HepG2 (cell line): ENCODE data around the gene ABCB8. TPM values are rescaled to one million over a fixed set of nuclear protein-coding genes. Genes with fewer than 3 reads are reported as not detected.

Experiments
- ADNP ChIP-seq: sonication (generic); formaldehyde crosslinking; IDR thresholded peaks from 2 replicates; pipeline ENCODE4 v1.4.0; 2020; ENCODE audit warnings: missing genetic modification reagents
- CC2D1A ChIP-seq: sonication (generic); formaldehyde crosslinking; IDR thresholded peaks from 2 replicates; pipeline ENCODE4 v1.8.1; 2023; ENCODE audit warnings: mild to moderate bottlenecking, missing genetic modification reagents
- HOXA3 ChIP-seq: sonication (generic); formaldehyde crosslinking; IDR thresholded peaks from 2 replicates; pipeline ENCODE4 v1.5.0; 2020; ENCODE audit warnings: missing genetic modification reagents
- JUNB ChIP-seq: sonication (generic); formaldehyde crosslinking; IDR thresholded peaks from 2 replicates; pipeline ENCODE4 v1.8.0; 2022; ENCODE audit warnings: missing genetic modification reagents, mild to moderate bottlenecking, borderline replicate concordance
- MED1 ChIP-seq: sonication (generic); formaldehyde crosslinking; IDR thresholded peaks from 2 replicates; pipeline ENCODE4 v1.4.0; 2020; ENCODE audit warnings: missing genetic modification reagents
- NBN ChIP-seq: fragments of 450-650 bp; conservative IDR thresholded peaks from 2 replicates; pipeline ENCODE4 v1.6.1; 2017
- SP5 ChIP-seq: IDR thresholded peaks from 2 replicates; pipeline ENCODE4 v1.6.1; 2016; ENCODE audit warnings: low read depth, borderline replicate concordance
- STAT5B ChIP-seq: sonication (generic); formaldehyde crosslinking; IDR thresholded peaks from 2 replicates; pipeline ENCODE4 v1.4.0; 2020; ENCODE audit warnings: missing genetic modification reagents
- THYN1 ChIP-seq: sonication (generic); formaldehyde crosslinking; IDR thresholded peaks from 2 replicates; pipeline ENCODE4 v1.8.1; 2023; ENCODE audit warnings: low read depth, mild to moderate bottlenecking, moderate library complexity, missing genetic modification reagents, borderline replicate concordance
- U2AF2 ChIP-seq: fragments of 200-400 bp; formaldehyde crosslinking; IDR thresholded peaks from 2 replicates; pipeline ENCODE4 v1.6.1; 2017; ENCODE audit warnings: low read depth, mild to moderate bottlenecking, low read length
- ZNF10 ChIP-seq: sonication (generic); formaldehyde crosslinking; IDR thresholded peaks from 2 replicates; pipeline ENCODE4 v1.4.0; 2020; ENCODE audit warnings: mild to moderate bottlenecking, low read depth, missing genetic modification reagents, borderline replicate concordance
- ZNF790 ChIP-seq: sonication (generic); formaldehyde crosslinking; IDR thresholded peaks from 2 replicates; pipeline ENCODE4 v1.8.0; 2022; ENCODE audit warnings: missing genetic modification reagents, mild to moderate bottlenecking, borderline replicate concordance
- ZNF883 ChIP-seq: sonication (generic); formaldehyde crosslinking; IDR thresholded peaks from 2 replicates; pipeline ENCODE4 v1.5.1; 2020; ENCODE audit warnings: mild to moderate bottlenecking, missing genetic modification reagents; ENCODE audit errors: not compliant biosample characterization
- polyA plus RNA-seq, 8 experiments: library from polyadenylated mRNA; depleted of rRNA in 3 of 8; stranded (reverse) in 7 of 8; unstranded in 1 of 8; fragments of >200 nt; fragmentation: Illumina TruSeq in 4 of 8; extraction: Trizol in 4 of 8; gene quantifications; 2 replicates each; pipeline versions ENCODE4 v1.2.1 to v1.2.3, GENCODE V29; 2011 to 2016; ENCODE audit warnings: low read depth in 4 of 8, missing spikeins in 1 of 8, mixed read lengths in 1 of 8; ENCODE audit not compliant: insufficient read depth in 1 of 8
- total RNA-seq, 5 experiments: library from RNA; depleted of rRNA; stranded (reverse); fragments of >200 nt; fragmentation: Illumina TruSeq; extraction: Trizol; gene quantifications; 2 replicates each; pipeline ENCODE4 v1.2.3, GENCODE V29; 2016; ENCODE audit warnings: low read depth in 1 of 5
- TF ChIP-seq, protein P1 (sequence below): sonication (generic); formaldehyde crosslinking; IDR thresholded peaks from 2 replicates; pipeline ENCODE4 v1.5.1; 2020; ENCODE audit warnings: mild to moderate bottlenecking, missing genetic modification reagents, moderate library complexity
- TF ChIP-seq, protein P2 (sequence below): sonication (generic); formaldehyde crosslinking; IDR thresholded peaks from 2 replicates; pipeline ENCODE4 v1.8.0; 2022; ENCODE audit warnings: missing genetic modification reagents, mild to moderate bottlenecking, inconsistent platforms, borderline replicate concordance
- TF ChIP-seq, protein P3 (sequence below): IDR thresholded peaks from 2 replicates; pipeline ENCODE4 v1.6.1; 2012; ENCODE audit warnings: low read depth, low read length, improper control_type of control experiment
- TF ChIP-seq, protein P4 (sequence below): sonication (generic); formaldehyde crosslinking; IDR thresholded peaks from 2 replicates; pipeline ENCODE4 v1.5.0; 2020; ENCODE audit warnings: missing genetic modification reagents
- TF ChIP-seq, protein P5 (sequence below), 2 experiments: IDR thresholded peaks; 2 replicates each; pipeline ENCODE4 v1.6.1; 2011 to 2012; ENCODE audit warnings: low read length in 2 of 2, borderline replicate concordance in 1 of 2, low read depth in 1 of 2, mild to moderate bottlenecking in 1 of 2, moderate library complexity in 1 of 2

ABCB8 gene
- total and polyA plus RNA-seq, 2 of the 13 experiments (the other 11 are each of a cell fraction or from before 2014, with no cell fraction given), result 6.6 to 16.7 TPM

DNA sequence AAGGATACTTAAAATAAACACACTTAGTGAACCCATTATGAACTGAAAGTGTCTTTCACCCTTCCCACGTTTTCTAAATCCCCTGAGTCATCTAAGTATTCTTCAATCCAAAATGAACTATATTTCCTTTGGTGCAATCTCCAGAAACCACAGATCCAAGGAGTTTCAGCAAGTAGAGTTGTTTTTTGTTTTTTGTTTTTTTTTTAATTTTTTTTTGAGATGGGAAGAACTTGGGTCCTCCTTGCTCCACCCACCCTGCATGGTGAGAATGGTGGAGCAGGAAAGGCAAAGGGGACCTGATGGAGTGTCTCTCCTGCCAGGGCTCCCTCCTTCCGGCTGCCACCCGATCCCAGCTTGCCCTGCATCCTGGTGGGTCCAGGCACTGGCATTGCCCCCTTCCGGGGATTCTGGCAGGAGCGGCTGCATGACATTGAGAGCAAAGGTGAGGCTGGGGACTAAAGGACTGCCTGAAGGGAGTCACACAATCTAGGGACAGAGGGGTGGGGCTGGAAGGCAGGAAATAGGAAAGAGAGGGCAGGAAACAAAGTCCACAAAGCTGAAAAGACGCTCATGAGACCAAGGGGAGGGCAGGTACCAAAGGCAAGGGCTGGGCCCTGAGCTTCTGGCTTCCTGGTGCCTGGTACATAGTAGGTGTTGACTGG lies 16.1 kb upstream of the ABCB8 start (continued):
- peak; percentile 63; the same call in 1 of the 2 replicates for TF ChIP-seq SP5 (CRISPR knock-in tag)
- TF ChIP-seq STAT5B, result no peak
- TF ChIP-seq MED1, result peak; percentile 60
- no peak for TF ChIP-seq THYN1 (CRISPR knock-in tag)
- TF ChIP-seq U2AF2, result no peak
- no peak for TF ChIP-seq ZNF883 (CRISPR knock-in tag)
- TF ChIP-seq ZNF790 (CRISPR knock-in tag), result no peak
- TF ChIP-seq JUNB (CRISPR knock-in tag), result no peak
- TF ChIP-seq NBN, result no peak
- TF ChIP-seq, protein P1, sequence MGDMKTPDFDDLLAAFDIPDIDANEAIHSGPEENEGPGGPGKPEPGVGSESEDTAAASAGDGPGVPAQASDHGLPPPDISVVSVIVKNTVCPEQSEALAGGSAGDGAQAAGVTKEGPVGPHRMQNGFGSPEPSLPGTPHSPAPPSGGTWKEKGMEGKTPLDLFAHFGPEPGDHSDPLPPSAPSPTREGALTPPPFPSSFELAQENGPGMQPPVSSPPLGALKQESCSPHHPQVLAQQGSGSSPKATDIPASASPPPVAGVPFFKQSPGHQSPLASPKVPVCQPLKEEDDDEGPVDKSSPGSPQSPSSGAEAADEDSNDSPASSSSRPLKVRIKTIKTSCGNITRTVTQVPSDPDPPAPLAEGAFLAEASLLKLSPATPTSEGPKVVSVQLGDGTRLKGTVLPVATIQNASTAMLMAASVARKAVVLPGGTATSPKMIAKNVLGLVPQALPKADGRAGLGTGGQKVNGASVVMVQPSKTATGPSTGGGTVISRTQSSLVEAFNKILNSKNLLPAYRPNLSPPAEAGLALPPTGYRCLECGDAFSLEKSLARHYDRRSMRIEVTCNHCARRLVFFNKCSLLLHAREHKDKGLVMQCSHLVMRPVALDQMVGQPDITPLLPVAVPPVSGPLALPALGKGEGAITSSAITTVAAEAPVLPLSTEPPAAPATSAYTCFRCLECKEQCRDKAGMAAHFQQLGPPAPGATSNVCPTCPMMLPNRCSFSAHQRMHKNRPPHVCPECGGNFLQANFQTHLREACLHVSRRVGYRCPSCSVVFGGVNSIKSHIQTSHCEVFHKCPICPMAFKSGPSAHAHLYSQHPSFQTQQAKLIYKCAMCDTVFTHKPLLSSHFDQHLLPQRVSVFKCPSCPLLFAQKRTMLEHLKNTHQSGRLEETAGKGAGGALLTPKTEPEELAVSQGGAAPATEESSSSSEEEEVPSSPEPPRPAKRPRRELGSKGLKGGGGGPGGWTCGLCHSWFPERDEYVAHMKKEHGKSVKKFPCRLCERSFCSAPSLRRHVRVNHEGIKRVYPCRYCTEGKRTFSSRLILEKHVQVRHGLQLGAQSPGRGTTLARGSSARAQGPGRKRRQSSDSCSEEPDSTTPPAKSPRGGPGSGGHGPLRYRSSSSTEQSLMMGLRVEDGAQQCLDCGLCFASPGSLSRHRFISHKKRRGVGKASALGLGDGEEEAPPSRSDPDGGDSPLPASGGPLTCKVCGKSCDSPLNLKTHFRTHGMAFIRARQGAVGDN (CRISPR knock-in tag), result peak; percentile 74
- TF ChIP-seq ADNP (CRISPR knock-in tag), result no peak
- TF ChIP-seq, protein P2, sequence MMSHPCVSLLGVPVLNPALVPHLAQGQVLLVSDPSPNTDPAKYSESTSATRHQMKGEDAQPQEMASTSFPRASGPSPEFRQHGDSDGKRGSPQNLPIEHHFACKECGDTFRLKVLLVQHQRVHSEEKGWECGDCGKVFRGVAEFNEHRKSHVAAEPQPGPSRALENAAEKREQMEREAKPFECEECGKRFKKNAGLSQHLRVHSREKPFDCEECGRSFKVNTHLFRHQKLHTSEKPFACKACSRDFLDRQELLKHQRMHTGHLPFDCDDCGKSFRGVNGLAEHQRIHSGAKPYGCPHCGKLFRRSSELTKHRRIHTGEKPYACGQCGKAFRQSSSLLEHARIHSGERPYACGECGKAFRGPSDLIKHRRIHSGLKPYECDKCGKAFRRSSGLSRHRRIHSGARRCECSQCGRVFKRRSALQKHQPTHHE, result no peak
- TF ChIP-seq, protein P3, sequence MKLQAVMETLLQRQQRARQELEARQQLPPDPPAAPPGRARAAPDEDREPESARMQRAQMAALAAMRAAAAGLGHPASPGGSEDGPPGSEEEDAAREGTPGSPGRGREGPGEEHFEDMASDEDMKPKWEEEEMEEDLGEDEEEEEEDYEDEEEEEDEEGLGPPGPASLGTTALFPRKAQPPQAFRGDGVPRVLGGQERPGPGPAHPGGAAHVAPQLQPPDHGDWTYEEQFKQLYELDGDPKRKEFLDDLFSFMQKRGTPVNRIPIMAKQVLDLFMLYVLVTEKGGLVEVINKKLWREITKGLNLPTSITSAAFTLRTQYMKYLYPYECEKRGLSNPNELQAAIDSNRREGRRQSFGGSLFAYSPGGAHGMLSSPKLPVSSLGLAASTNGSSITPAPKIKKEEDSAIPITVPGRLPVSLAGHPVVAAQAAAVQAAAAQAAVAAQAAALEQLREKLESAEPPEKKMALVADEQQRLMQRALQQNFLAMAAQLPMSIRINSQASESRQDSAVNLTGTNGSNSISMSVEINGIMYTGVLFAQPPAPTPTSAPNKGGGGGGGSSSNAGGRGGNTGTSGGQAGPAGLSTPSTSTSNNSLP, result no peak
- no peak; the same call in 1 of the 2 replicates for TF ChIP-seq HOXA3 (CRISPR knock-in tag)
- TF ChIP-seq, protein P4, sequence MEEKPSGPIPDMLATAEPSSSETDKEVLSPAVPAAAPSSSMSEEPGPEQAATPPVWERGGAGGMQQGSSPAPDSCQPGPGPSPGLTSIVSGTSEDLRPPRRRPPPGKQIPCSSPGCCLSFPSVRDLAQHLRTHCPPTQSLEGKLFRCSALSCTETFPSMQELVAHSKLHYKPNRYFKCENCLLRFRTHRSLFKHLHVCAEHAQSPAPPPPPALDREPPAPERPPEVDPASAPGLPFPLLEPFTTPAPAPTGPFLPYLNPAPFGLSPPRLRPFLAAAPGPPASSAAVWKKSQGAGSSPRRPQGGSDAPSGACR (CRISPR knock-in tag), result no peak
- TF ChIP-seq, protein P5, sequence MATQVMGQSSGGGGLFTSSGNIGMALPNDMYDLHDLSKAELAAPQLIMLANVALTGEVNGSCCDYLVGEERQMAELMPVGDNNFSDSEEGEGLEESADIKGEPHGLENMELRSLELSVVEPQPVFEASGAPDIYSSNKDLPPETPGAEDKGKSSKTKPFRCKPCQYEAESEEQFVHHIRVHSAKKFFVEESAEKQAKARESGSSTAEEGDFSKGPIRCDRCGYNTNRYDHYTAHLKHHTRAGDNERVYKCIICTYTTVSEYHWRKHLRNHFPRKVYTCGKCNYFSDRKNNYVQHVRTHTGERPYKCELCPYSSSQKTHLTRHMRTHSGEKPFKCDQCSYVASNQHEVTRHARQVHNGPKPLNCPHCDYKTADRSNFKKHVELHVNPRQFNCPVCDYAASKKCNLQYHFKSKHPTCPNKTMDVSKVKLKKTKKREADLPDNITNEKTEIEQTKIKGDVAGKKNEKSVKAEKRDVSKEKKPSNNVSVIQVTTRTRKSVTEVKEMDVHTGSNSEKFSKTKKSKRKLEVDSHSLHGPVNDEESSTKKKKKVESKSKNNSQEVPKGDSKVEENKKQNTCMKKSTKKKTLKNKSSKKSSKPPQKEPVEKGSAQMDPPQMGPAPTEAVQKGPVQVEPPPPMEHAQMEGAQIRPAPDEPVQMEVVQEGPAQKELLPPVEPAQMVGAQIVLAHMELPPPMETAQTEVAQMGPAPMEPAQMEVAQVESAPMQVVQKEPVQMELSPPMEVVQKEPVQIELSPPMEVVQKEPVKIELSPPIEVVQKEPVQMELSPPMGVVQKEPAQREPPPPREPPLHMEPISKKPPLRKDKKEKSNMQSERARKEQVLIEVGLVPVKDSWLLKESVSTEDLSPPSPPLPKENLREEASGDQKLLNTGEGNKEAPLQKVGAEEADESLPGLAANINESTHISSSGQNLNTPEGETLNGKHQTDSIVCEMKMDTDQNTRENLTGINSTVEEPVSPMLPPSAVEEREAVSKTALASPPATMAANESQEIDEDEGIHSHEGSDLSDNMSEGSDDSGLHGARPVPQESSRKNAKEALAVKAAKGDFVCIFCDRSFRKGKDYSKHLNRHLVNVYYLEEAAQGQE (IDR thresholded peaks at IDR 0.05; ENCODE audit: borderline replicate concordance in 1 of 2, low read depth in 1 of 2, low read length in 2 of 2), result no peak
- no peak for TF ChIP-seq CC2D1A (CRISPR knock-in tag)
- no peak for TF ChIP-seq ZNF10 (CRISPR knock-in tag)
